Gastrocnemius medialis (tissue), 4 donors: ENCODE results near the gene STX7.

Experiments used
- POLR2A ChIP-seq, 2 donors: fragments of 450-650 bp; IDR thresholded peaks; one replicate each; pipeline ENCODE4 v1.6.1; 2017; ENCODE audit warnings: antibody characterized with exemption in 2 of 2, mild to moderate bottlenecking in 2 of 2, moderate library complexity in 2 of 2
- TF ChIP-seq, protein P1 (sequence below), 5 experiments: fragments of 450-650 bp in 3 of 5; fragments of 200-600 bp in 2 of 5; sonication (generic) in 2 of 5; IDR thresholded peaks in 4 of 5; conservative IDR thresholded peaks in 1 of 5; 1 replicate in 4 of 5; 2 replicates in 1 of 5; pipeline ENCODE4 v1.5.1; 2016 to 2019; ENCODE audit warnings: antibody characterized with exemption in 5 of 5, mild to moderate bottlenecking in 3 of 5, moderate library complexity in 3 of 5

DNA sequence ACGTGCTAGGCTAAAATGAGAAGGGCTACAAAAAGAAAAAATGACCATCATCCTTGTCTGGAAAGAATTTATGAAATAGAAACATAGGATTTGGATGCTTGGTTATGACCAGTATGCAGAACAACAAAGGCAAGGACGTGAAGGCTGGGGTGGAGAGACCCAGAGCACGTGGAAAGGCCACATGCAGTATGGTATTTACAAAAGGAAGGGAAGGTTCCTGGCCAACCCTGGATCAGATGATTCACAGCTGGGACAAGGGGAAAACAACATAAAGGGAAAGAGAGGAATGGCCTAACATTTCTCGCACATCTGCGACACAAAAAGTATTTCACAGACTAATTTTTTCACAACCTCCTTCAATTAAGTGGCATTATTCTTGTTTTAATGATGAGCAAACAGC, 8.2 kb downstream of the STX7 start:
- TF ChIP-seq POLR2A (IDR thresholded peaks at IDR 0.05): no peak
- TF ChIP-seq, protein P1, sequence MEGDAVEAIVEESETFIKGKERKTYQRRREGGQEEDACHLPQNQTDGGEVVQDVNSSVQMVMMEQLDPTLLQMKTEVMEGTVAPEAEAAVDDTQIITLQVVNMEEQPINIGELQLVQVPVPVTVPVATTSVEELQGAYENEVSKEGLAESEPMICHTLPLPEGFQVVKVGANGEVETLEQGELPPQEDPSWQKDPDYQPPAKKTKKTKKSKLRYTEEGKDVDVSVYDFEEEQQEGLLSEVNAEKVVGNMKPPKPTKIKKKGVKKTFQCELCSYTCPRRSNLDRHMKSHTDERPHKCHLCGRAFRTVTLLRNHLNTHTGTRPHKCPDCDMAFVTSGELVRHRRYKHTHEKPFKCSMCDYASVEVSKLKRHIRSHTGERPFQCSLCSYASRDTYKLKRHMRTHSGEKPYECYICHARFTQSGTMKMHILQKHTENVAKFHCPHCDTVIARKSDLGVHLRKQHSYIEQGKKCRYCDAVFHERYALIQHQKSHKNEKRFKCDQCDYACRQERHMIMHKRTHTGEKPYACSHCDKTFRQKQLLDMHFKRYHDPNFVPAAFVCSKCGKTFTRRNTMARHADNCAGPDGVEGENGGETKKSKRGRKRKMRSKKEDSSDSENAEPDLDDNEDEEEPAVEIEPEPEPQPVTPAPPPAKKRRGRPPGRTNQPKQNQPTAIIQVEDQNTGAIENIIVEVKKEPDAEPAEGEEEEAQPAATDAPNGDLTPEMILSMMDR (IDR thresholded peaks at IDR 0.05 in 4 of 5, conservative IDR thresholded peaks at IDR 0.05 in 1 of 5): no peak
